HG02610 (cell line): Measurements from ENCODE around the gene EFEMP2.
"Not testable (repeated sequence)": the region's sequence is repeated elsewhere in the genome, so short reads cannot be mapped to it uniquely, and the experiment has no call there.

Source experiments
- ATAC-seq: cut with Tn5 transposase; IDR thresholded peaks from one replicate; pipeline ENCODE4 v1.9.1; 2021; ENCODE audit warnings: mild to moderate bottlenecking, moderate library complexity; ENCODE audit not compliant: unreplicated experiment

Gene EFEMP2

DNA sequence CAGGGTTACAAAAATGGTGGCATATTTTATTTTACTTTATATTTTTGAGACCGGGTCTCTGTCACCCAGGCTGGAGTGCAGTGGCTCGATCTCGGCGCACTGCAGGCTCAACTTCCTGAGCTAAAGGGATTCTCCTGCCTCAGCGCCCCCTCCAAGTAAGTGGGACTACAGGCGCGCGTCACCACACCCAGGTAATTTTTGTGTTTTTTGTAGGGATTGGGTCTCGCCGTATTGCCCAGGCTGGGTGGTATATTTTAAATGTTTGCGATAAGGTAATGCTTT, 28.2 kb upstream of the EFEMP2 start:
- ATAC-seq = no peak

DNA sequence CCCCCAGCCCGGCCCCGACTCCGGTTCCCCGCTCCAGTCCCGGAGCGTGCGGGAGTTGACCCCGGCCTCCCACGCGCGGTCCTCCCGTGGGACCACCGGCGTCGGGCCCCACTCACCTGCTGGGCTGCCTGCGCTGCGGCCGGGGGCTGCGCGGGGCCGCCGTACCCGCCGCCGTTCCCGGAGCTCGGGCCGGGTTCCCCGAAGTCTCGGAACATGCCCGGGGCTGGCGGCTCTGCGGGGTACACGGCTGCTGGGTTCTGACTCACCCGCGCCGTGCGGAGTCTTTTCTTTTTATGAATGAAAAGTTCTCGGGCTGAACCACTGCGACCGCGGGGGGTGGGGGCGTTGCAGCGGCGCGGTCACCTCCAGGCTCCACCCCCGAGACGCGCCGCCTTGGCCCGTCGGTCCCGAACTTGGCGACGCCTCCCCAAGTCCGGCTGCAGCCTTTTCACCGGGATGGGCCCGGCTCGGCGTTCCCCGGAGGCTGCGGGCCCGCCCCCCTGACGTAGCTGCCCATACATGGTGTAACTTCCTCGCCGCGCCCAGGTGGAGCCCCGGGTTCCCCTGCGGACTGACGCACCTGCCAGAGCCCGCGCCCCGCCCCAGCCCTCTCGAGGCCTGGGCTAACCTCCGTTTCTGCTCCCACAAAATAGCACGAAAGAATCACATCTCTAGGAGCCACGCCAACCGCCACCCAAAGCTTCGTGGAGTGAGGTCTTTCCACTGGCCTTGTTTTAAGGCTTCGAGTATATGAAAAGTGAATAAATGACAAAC, 27.7 kb upstream of the EFEMP2 start, which contains the start of gene FOSL1:
Gene FOSL1, minus strand, starts transcription at position 264 of the 774 bp plus-strand sequence. Its CDS starts 49 bp downstream, at position 215.
- ATAC-seq = peak; percentile 70

DNA sequence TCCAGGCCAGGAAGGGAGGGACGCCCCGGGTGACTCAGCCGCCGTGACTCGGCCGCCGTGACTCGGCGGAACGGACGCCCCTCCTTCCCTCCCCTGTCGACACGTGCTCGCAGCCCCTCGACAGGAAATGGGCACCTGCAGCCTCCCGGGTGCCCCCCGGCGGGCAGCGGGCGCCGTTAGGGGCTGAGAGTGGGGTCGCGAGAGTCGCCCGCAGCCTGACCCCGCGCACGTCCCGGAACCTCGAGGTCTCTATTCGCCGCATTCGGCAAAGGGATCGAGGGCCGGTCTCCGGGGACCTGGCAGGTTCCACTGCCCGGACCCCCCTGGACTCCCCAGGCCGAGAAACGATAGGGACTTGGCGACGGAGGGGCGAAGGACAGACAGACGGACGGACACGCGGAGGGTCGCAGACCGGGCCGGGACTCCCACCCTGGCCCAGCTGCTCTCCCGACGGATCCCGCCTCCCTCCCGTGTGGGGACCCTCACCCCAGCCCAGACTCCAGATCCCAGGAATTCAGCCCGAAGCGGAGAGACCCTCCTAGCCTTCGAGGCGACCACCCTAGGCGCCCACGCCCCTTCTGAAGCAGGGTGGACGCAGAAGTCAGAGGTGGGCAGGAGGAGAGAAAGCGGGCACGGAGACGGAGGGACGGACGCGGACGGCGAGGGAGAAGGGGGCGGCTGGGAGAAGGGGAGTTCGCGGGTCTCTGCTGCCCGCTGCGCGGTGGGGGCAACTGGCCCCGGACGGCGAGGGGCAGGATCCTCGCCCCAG, 26.9 kb upstream of the EFEMP2 start:
- ATAC-seq = no peak

- no peak for ATAC-seq
These were observed 26.2 kb upstream of the EFEMP2 start for GRCh38 chr11:65898656-65899355.

DNA sequence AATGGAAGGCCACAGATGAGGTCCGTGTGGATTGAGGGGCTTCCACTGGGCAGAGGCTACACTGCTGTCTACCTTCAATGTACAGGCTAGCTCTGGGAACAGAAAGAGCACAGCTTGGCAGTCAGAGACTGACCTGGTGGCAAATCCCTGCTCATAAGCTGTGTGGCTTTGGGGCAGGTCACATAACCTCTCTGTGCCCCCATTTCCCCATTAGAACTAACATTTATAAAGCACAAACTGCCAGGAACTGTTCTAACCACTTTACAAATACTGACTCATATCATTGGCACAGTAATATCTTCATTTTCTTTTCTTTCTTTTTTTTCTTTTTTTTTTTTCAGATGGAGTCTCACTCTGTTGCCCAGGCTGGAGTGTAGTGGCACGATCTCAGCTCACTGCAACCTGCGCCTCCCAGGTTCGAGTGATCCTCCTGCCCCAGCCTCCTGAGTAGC, 24.4 kb upstream of the EFEMP2 start:
- ATAC-seq = no peak

- no peak for ATAC-seq
These were observed 23.7 kb upstream of the EFEMP2 start for GRCh38 chr11:65896034-65896999.

DNA sequence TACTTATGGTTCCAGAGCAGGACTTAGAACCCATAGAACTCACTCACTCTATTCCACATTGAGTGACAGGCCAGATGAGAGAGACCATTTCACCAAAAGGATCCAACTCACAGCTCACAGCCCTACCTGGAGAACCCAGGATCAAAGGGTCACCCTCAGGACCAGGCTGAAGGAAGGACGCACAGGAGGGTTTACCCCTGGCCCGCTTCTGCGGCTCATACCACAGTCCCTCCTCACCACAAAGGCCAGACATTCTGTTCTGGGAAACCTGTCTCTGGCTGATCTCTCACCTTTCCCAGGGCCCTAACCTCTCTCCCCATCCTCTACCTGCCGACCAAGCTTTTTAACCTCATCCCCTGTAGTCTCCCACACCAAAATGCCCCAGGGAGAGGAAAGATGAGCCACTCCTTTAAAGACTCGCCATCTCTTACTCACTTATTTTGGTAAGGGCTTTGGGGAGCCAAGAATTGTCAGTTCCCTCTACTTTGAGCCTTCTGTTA, 22.9 kb upstream of the EFEMP2 start:
- no peak for ATAC-seq

DNA sequence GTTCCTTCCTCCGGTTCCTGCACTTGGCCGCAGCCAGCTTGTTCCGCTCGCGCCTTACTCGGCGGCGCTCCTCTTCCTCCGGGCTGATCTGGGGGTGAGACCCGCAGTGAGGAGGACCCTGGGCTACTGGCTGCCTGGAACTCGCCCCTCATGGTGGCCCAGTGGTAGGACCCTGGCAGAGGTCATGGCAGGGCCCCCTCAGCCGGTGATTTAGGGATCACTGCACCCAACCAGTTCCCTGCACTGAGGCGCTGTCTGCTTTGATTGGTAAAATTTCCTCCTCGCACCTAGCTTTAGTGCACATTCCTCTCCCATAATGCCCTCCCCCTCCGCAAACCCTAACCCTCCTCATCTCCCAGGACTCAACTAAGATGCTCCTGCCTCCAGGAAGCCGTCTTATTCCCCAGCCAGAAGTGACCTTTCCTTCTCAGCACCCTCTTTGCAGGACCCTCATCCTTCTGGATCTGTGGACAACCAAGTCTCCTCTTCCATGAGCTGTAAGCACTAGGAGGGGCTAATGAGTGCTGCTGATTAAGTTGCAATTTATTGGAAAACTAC, 21.5 kb upstream of the EFEMP2 start:
- no peak for ATAC-seq

GRCh38 chr11:65892661-65893317, 20.2 kb upstream of the EFEMP2 start:
- ATAC-seq = no peak

- ATAC-seq = not testable (repeated sequence)
These were observed 19.5 kb upstream of the EFEMP2 start for GRCh38 chr11:65892137-65892540.

- no peak for ATAC-seq
These were observed 18.9 kb upstream of the EFEMP2 start for GRCh38 chr11:65891219-65892136.

DNA sequence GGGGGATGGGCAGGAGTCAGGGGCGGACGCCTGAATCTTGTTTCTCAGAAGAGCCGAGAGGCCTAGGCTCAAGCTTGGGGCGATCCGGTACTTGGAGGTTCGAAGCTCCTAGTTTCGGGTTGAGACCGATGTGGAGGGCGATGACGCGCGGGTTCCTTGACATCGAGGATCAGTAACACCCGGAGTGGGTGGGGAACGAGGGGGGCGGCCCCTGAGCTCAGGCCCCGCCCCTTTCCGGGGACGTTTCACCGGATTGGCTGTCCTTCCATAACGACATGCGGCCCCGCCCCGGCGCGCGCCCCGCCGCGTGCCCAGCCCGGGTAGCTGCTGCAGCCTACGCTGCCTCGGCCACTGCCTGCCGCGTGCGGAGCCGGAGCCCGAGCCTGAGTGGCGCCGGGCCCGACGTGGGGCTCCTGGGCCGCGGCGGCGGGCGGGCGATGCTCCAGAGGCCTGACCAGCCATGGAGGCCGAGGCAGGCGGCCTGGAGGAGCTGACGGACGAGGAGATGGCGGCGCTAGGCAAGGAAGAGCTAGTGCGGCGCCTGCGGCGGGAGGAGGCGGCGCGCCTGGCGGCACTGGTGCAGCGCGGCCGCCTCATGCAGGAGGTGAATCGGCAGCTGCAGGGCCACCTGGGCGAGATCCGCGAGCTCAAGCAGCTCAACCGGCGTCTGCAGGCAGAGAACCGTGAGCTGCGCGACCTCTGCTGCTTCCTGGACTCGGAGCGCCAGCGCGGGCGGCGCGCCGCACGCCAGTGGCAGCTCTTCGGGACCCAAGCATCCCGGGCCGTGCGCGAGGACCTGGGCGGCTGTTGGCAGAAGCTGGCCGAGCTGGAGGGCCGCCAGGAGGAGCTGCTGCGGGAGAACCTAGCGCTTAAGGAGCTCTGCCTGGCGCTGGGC, 18.0 kb upstream of the EFEMP2 start, which contains the start of gene CCDC85B:
Gene CCDC85B, plus strand, starts transcription at position 350 of the 895 bp plus-strand sequence. Its CDS starts 111 bp downstream, at position 461.
- ATAC-seq = peak; percentile 62

DNA sequence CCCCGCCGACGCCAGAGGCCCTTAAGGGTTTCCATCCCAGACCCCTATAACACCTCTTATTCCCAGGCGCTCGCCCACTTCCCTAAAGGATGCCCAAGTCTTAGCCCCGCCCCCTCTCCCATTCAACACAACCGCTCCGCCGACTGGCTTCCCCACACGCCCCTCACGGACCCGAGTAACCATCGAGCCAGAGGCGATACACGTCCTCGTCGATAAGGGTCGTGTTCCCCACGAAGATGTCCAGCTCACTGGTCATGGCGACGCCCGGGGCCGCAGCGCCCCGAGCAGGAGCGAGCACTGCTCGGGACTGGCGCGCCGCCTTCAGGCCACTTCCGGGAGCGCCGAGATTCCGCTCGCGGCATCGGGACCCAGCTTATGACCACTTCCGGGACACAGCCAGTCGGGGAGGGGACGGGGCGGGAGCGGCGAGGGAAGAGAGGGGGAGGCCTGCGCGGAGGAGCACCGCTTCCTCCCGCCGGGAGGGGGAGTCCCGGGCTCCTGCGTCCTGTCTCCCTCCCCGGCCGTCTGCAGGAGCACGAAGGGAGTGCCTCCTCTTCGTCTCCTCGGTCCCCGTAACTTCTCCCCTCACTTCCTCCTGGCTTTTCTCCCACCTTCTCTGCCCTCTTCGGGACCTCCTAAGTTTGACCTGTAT, 15.7 kb upstream of the EFEMP2 start, which contains the start of gene FIBP:
Gene FIBP, minus strand, starts transcription at position 309 of the 652 bp plus-strand sequence. Its CDS starts 53 bp downstream, at position 256.
- peak; percentile 36 for ATAC-seq

GRCh38 chr11:65887723-65888162, 15.1 kb upstream of the EFEMP2 start:
- no peak for ATAC-seq

- ATAC-seq = no peak
These were observed 14.5 kb upstream of the EFEMP2 start for GRCh38 chr11:65886826-65887722.
